Coronary artery (tissue), 2 donors: ENCODE data around the gene THADA.

Experiments
- DNase-seq: peaks from one replicate; pipeline ENCODE4 v3.0.0-alpha.2; 2017; ENCODE audit warnings: low spot score
- H3K27ac ChIP-seq, 2 donors: fragments of 200-600 bp; sonication (generic); one replicate each; pipeline ENCODE4 v1.5.1; 2016 to 2019
- H3K4me3 ChIP-seq: fragments of 200-600 bp; sonication (generic); 2 replicates; pipeline ENCODE4 v1.5.1; 2016; ENCODE audit warnings: mild to moderate bottlenecking, moderate library complexity
- CTCF ChIP-seq: fragments of 200-600 bp; sonication (generic); IDR thresholded peaks from one replicate; pipeline ENCODE4 v1.5.1; 2019; ENCODE audit warnings: antibody characterized with exemption

THADA gene

GRCh38 chr2:43475137-43475846, 120.5 kb downstream of the THADA start:
- no peak for TF ChIP-seq CTCF
- Histone ChIP-seq H3K4me3 (no peak overlapping the region), H3K27ac (no peak overlapping the region)
- no peak for DNase-seq

GRCh38 chr2:43474273-43474672, 121.6 kb downstream of the THADA start:
- Histone ChIP-seq H3K27ac (no peak overlapping the region), H3K4me3 (no peak overlapping the region)
- TF ChIP-seq CTCF, result no peak
- no peak for DNase-seq

- DNase-seq, result no peak
- no peak for TF ChIP-seq CTCF
- Histone ChIP-seq H3K4me3 (no peak overlapping the region), H3K27ac (no peak overlapping the region)
Observed at GRCh38 chr2:43473767-43474166, 122.1 kb downstream of the THADA start.

- DNase-seq, result no peak
- Histone ChIP-seq H3K4me3 (no peak overlapping the region), H3K27ac (no peak overlapping the region)
- no peak for TF ChIP-seq CTCF
Observed at GRCh38 chr2:43472527-43473194, 123.2 kb downstream of the THADA start.

GRCh38 chr2:43469713-43470112, 126.1 kb downstream of the THADA start:
- no peak for TF ChIP-seq CTCF
- DNase-seq, result no peak
- Histone ChIP-seq H3K4me3 (no peak overlapping the region), H3K27ac (no peak overlapping the region)

GRCh38 chr2:43469094-43469493, 126.7 kb downstream of the THADA start:
- no peak for DNase-seq
- TF ChIP-seq CTCF, result no peak
- H3K27ac ChIP-seq, result no peak overlapping the region
- H3K4me3 ChIP-seq, result no peak overlapping the region

- DNase-seq, result no peak
- H3K27ac ChIP-seq, result peak overlapping the region; percentile 30 to 42
- H3K4me3 ChIP-seq, result no peak overlapping the region
- TF ChIP-seq CTCF, result no peak
Observed at GRCh38 chr2:43467891-43468290, 127.9 kb downstream of the THADA start.
